Measurements from ENCODE around the gene ELP2.
"Not testable (repeated sequence)": the region's sequence is repeated elsewhere in the genome, so short reads cannot be mapped to it uniquely, and the experiment has no call there.

The ELP2 gene

GRCh38 chr18:36158266-36158867 lies 28.7 kb downstream of the ELP2 start:
- peak; percentile 84 for DNase-seq

DNA sequence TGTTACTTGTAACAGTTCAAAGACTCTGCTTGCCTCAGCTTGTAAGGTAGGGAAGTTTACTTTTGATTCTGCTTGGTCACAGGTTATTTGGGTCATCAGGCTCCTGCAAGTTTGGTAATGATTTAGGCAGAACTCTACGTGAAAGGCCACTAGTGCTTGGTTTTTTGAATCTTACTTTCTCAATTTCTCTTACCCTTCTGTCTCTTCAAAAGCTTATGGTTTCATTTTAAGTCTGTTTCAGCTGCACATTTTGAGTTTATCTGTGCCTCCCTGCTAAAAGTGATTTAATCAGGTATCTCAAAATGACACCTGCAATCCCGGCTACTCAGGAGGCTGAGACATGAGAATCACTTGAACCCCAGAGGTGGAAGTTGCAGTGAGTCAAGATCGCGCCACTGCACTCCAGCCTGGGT lies 31.3 kb downstream of the ELP2 start:
- no peak for DNase-seq

DNA sequence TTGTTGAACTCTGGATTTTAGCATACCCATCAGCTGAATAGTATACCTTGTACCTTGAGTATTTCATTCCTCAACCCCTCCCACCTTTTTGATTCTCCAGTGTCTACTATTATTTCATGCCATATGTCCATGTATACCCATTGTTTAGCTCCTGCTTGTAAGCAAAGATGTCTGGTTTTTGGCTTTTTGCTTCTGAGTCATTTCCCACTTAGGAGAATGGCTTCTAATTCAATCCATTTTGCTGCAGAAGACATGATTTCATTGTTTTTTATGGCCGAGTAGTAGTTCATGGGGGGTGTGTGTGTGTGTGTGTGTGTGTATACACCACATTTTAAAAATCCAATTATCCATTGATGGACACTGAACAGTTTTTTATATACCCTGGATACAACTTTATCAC lies 33.3 kb downstream of the ELP2 start:
- no peak for DNase-seq

DNA sequence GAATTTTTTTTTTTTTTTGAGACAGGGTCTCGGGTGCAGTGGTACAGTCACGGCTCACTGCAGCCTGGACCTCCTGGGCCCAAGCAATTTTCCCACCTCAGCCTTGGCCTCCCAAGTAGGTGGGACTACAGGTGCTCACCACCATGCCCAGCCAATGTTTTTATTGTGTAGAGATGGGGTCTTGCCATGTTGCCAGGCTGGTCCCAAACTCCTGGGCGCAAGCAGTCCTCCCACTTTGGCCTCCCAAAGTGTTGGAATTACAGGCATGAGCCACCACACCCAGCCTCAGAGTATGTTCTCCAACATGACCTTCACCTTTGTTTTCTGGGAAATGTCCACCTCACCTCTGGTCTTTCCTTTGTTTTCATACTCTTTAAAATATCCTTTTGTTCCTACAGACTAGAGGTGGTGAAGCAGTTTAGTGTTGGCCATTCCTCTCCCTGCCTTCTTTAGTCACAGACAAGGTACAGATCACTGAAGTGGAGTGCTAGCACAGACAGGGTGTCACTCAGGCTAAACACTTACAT lies 38.1 kb downstream of the ELP2 start:
- no peak for DNase-seq

DNA sequence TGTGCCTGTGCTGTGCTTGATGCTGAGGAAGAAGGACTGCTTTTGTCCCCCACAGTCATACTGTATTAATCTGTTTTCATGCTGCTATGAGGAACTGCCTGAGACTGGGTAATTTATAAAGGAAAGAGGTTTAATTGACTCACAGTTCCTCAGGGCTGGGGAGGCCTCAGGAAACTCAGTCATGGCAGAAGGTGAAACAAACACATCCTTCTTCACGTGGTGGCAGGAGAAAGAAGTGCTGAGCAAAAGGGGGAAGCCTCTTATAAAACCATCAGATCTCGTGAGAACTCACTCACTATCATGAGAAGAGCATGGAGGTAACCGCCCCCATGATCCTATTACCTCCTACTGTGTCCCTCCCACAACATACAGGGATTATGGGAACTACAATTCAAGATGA lies 38.6 kb downstream of the ELP2 start:
- not testable (repeated sequence) for DNase-seq

GRCh38 chr18:36169938-36170337 lies 40.2 kb downstream of the ELP2 start:
- DNase-seq: no peak

- no peak for DNase-seq
These were observed 45.8 kb downstream of the ELP2 start for GRCh38 chr18:36175481-36175880.

DNA sequence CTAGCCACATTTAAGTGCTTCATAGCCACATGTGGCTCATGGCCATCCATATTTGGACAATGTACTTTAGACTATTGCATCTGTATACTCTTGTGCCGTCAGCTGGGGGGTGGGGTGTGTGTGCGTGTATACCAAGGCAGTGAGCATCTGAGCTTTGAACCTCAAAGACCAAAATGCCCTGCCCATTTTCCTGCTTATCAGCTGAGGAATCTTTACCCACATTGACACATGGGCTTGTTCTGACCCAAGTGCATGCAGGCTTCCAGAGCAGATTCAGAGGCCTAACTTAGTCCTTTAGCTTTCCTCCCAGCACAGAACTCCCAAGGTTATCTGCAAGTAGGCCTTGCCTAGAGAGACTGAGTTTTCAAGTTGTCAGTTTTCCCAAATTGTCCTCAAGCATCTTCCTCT lies 46.5 kb downstream of the ELP2 start:
- no peak for DNase-seq

DNA sequence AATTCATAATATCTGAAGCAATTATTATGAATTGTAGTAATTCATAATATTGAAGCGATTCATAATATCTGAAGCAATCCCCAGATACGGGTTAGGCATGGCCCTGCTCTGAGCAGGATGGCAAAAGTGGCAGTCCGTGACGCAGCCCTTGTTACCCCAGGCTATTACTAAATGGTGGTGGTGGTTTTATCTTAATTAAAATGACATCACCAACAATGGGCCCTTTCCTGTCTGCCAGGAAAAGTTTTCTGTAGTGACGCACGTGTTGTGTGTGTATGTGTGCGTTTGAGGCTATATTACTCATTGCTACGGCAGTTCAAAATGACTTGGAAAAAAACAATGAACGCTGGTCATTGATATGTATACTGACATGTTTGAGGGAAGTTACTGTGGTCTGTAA lies 47.0 kb downstream of the ELP2 start:
- DNase-seq: peak; percentile 30

- DNase-seq: no peak
These were observed 48.2 kb downstream of the ELP2 start for GRCh38 chr18:36177913-36178312.

DNA sequence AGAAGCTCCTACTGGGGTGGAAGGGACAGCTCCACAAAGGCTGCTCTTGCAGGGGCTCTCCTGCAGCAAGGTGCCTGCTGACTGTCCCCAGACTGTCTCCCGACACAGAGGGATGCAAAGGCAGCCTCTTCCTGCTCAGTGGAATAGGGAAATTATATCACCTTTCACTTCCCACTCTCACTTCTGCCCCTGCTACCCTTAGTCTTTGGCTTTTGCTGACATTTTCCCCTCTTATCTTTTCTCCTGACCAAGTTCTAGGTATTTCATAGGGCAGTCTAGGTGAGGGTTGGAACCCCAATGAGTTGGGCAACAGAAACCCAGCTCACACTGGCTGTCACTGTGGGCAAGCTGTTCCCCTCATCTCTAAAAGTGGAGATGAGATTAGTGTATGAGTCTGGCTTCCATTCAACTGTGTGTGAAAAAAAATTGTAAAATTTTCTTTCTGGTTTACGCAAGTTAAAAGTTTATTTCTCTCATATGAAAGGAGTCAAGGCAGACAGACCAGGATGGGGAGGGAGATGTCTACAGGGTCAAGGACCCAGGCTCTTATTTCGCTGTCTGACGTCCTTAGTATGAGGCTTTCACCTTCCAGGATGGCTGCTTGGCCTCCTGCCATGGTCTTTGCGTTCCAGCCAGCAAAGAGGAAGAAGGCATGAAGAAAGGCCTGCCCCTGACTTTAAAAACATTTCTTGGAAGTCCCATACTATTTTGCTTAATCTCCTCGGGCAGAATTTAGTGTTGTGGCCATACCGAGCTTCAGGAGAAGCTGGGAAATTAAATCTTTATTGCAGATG lies 50.1 kb downstream of the ELP2 start:
- DNase-seq: peak; percentile 81

DNA sequence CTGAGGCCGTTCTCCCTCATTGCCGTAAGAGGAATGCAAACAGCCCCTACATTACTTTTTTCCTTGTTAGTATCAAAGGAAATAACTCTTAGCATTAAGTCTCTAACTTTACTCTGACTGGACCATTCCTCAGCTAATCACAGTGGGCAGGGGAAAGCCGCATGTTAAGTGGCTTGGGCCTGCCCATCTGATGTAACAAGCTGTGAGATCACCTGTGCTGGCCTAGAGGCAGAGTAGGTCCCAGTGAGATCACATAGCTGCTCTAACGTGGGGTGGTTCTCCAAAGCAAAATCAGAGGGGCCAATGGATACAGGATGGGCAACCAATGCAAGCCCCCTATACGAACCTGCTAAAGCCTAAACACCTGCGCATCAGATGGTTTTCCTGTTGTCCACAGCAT lies 51.7 kb downstream of the ELP2 start:
- no peak for DNase-seq

DNA sequence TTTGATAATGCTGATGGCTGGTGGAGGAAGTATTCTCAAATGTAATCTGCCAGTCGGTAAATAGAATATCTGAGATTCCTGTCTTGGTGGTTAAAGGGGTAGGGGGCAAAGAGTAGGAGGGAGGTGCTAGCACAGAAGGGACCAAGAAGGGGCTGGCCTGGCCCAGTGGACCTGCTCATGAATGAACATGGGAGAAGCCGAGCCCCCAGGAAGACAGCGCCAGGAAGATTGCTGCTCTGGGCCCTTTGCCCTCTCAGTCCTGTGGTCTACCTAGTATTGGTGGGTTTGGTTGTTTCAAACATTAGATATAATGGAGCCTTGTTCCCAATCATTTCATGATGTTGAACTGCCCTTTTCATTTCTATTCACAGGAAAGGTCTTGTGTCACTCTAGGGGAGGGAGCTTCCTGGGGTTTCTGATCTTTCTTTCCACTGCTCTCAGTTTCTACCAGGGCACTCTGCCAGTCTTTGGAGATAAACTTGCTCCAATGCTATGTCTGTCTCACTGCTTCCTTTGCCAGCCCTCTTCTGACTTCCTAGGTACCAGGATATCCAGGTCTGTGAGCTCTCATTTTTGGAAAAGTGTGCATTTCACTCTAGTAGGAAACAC lies 52.3 kb downstream of the ELP2 start:
- DNase-seq: no peak

DNA sequence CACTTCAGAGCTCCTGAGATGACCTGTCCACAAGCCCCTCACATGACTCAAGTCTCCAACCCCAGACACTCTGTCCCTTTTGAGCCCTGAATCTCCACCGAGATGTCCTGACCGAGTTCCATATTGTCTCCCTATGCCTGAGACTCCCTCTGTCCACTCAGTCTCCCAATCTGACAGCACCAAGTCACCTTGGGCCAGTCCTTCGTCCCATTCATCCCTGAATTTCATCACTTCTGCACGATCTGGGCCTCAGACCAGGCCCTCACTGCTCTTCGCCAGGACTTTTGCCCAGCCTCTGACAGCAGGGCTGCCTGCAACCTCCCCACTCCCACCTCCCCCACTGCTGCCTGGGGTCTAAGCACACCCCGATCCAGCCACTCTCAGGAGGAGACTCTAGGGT lies 53.3 kb downstream of the ELP2 start:
- DNase-seq: no peak

GRCh38 chr18:36183987-36184386 lies 54.3 kb downstream of the ELP2 start:
- no peak for DNase-seq

- DNase-seq: no peak
These were observed 55.5 kb downstream of the ELP2 start for GRCh38 chr18:36185157-36185556.

DNA sequence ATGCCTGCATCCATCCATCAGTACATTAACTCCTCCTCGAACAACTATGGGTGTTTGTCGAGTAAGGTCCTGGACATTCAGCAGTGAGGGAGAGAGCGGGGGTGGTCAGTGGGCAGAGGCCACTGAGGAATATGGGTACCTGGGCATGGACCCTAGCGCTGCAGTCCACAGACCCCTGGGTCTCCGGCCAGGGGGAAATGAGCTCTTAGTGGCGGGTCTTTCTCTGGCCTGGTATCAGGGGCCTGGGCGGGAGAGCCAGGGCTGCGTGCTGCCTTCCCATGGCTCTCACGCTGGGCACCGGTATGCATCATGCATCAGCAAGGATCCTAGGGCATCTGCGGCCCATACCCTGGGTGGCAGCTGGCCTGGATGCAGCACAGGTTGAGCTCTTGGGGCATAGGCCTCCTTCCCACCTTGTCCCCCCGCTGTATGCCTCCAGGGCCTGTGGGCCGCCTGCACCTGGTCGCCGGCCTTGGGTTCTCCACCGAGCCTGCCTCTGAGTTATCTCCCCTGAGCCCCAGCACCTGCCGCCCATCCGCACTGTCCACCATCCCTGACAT lies 56.3 kb downstream of the ELP2 start:
- no peak for DNase-seq

GRCh38 chr18:36186461-36187192 lies 56.9 kb downstream of the ELP2 start:
- DNase-seq: peak; percentile 16

DNA sequence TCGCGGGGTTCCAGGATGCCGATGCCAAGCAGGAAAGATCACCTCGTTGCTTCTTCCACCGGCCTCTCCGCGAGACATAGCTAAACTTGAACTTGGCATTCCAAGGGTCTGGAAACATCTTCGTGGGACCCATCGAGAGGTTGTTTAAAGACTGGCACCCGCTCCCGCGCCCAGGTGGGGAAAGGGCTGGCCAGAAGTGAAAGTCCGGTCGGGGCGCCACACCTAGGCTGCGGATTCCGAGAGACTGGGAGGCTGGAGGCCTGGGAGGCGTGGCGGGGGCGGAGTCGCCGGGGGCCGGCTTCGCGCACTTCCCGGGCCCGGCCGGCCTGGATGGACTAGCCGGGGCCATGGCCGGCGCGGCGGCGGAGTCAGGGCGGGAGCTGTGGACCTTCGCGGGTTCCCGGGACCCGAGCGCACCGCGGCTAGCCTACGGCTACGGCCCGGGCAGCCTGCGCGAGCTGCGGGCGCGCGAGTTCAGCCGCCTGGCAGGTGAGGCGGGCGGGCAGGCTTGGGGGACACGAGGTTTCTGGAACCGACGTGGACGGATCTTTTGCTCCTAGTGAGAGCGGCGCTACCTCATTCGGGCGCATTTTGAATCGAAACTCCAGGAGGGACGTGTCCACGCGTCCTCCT lies 57.6 kb downstream of the ELP2 start, which contains the start of gene MOCOS:
Gene MOCOS, plus strand, starts transcription at position 305 of the 633 bp plus-strand sequence. Its CDS starts 43 bp downstream, at position 348.
- DNase-seq: peak; percentile 54

- DNase-seq: peak; percentile 58
These were observed 58.4 kb downstream of the ELP2 start for GRCh38 chr18:36187826-36188721.

GRCh38 chr18:36188916-36189315 lies 59.2 kb downstream of the ELP2 start:
- no peak for DNase-seq
